Testis (tissue), 2 donors: ENCODE measurements around the gene EFR3B.

Experiments
- POLR2A ChIP-seq: fragments of 450-650 bp; IDR thresholded peaks from one replicate; pipeline ENCODE4 v1.6.1; 2017; ENCODE audit warnings: antibody characterized with exemption, mild to moderate bottlenecking, moderate library complexity
- TF ChIP-seq, protein P1 (sequence below), 3 experiments: fragments of 450-650 bp in 2 of 3; fragments of 200-600 bp in 1 of 3; sonication (generic) in 1 of 3; IDR thresholded peaks; one replicate each; pipeline ENCODE4 v1.5.1; 2016 to 2019; ENCODE audit warnings: antibody characterized with exemption in 3 of 3, mild to moderate bottlenecking in 2 of 3, moderate library complexity in 1 of 3

DNA sequence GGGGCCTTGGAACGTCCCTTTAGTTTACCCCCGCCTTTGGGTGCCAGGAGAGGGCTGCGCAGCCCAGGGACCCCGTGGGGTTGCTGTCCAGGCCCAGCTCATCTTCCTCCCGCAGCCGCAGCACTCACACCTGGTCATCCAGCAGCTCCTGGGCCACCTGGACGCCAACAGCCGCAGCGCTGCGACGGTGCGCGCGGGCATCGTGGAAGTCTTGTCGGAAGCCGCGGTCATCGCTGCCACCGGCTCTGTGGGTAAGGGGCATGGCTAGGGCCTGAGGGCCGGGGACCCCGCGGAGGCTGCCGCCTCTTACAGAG is 89.3 kb downstream of the EFR3B start:
- TF ChIP-seq, protein P1, sequence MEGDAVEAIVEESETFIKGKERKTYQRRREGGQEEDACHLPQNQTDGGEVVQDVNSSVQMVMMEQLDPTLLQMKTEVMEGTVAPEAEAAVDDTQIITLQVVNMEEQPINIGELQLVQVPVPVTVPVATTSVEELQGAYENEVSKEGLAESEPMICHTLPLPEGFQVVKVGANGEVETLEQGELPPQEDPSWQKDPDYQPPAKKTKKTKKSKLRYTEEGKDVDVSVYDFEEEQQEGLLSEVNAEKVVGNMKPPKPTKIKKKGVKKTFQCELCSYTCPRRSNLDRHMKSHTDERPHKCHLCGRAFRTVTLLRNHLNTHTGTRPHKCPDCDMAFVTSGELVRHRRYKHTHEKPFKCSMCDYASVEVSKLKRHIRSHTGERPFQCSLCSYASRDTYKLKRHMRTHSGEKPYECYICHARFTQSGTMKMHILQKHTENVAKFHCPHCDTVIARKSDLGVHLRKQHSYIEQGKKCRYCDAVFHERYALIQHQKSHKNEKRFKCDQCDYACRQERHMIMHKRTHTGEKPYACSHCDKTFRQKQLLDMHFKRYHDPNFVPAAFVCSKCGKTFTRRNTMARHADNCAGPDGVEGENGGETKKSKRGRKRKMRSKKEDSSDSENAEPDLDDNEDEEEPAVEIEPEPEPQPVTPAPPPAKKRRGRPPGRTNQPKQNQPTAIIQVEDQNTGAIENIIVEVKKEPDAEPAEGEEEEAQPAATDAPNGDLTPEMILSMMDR (IDR thresholded peaks at IDR 0.05), result no peak
- TF ChIP-seq POLR2A, result no peak
